MM.1S (cell line): ENCODE measurements around the gene GBP3.

Experiments used
- EZH2 ChIP-seq: fragments of 300-600 bp; sonication (generic); optimal IDR thresholded peaks from 2 replicates; pipeline ENCODE3; 2017; ENCODE audit warnings: low read depth, mild to moderate bottlenecking, antibody characterized with exemption, low read length, mixed read lengths
- EZH2phosphoT487 ChIP-seq: fragments of 300-600 bp; sonication (generic); IDR thresholded peaks from 2 replicates; pipeline ENCODE4 v1.6.1; 2018; ENCODE audit warnings: antibody characterized with exemption, low read length
- TF ChIP-seq, protein P1 (sequence below): fragments of 300-600 bp; sonication (generic); IDR thresholded peaks from 2 replicates; pipeline ENCODE4 v1.5.1; 2016; ENCODE audit warnings: antibody characterized with exemption, low read length, mixed read lengths

- TF ChIP-seq EZH2: no peak
- TF ChIP-seq, protein P1, sequence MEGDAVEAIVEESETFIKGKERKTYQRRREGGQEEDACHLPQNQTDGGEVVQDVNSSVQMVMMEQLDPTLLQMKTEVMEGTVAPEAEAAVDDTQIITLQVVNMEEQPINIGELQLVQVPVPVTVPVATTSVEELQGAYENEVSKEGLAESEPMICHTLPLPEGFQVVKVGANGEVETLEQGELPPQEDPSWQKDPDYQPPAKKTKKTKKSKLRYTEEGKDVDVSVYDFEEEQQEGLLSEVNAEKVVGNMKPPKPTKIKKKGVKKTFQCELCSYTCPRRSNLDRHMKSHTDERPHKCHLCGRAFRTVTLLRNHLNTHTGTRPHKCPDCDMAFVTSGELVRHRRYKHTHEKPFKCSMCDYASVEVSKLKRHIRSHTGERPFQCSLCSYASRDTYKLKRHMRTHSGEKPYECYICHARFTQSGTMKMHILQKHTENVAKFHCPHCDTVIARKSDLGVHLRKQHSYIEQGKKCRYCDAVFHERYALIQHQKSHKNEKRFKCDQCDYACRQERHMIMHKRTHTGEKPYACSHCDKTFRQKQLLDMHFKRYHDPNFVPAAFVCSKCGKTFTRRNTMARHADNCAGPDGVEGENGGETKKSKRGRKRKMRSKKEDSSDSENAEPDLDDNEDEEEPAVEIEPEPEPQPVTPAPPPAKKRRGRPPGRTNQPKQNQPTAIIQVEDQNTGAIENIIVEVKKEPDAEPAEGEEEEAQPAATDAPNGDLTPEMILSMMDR: no peak
- TF ChIP-seq EZH2phosphoT487: no peak
Observed at GRCh38 chr1:89070509-89070908, 47.8 kb upstream of the GBP3 start.
